Activated naive CD8-positive, alpha-beta T cell treated with anti-CD3 and anti-CD28 coated beads, Interleukin-2, amount 50 U/mL, for 16 hours (primary cell): Measurements from ENCODE around the gene ARID1B.

ENCODE experiments used
- DNase-seq: peaks from one replicate; pipeline ENCODE4 v3.0.0-alpha.2; 2020; ENCODE audit warnings: low read depth, low spot score

The ARID1B gene

GRCh38 chr6:157150076-157150475, 372.9 kb downstream of the ARID1B start:
- no peak for DNase-seq

- no peak for DNase-seq
Measured at GRCh38 chr6:157151029-157151428, 373.9 kb downstream of the ARID1B start.

- DNase-seq, result no peak
Measured at GRCh38 chr6:157151989-157152388, 374.8 kb downstream of the ARID1B start.

DNA sequence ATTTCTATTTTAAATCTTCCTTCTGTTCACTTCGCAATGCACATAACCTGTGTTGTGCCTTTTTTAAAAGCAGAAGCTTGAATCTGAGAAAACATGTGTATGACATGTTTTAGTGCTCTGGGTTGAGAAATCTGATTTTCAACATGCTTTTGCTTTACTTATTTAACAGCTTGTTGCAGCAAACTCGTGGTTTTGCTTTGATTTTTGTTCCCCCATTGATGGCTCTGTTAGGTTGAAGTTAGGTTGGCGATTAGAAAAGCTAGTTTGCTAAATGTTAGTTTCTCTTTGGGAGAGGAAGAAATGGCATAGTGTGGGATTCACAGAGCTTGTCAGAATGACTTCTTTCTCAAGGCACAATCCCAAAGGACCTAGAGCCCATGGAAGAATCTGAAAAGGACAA, 375.4 kb downstream of the ARID1B start:
- DNase-seq, result no peak

DNA sequence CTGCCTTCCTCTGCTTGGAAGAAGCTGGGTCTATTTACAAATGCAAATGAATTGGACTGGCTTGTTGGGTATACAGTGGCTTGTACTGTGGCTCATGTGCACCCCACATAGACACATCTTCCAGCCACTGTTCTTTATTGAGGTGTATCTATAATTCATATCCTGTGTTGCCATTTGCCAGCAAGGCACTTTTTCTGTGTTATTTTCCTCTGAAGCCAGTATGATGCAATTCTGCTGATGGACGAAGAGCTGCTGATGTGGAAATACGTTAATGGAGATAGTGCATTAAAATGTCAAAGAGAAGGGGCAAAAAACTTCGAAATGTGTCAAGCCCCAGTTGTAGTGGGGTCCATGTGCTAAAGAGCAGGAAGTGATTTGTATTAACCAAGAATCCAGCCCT, 378.6 kb downstream of the ARID1B start:
- no peak for DNase-seq

- DNase-seq, result no peak
Measured at GRCh38 chr6:157157258-157157657, 380.1 kb downstream of the ARID1B start.

GRCh38 chr6:157158456-157158855, 381.3 kb downstream of the ARID1B start:
- DNase-seq, result no peak

- DNase-seq, result no peak
Measured at GRCh38 chr6:157158897-157159296, 381.7 kb downstream of the ARID1B start.

DNA sequence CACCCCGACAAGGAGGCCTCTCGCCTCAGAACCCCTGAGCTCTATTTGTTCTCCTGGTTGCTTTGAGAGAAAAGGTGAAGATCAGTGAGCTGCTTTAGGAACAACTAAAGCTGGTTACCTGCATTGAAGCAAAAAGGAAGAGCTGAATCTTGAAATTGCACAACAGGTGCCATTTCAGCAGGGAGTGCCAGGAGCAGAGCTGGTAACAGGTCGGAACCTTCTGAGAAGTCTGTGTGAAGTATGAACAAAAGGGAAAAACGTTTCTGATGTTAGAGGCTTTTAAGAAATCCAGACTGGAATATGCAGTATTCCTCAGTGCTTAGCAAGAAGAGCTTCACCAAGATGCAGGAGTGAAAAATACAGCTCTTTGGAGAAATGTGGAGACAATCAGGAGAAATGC, 382.2 kb downstream of the ARID1B start:
- DNase-seq, result no peak

DNA sequence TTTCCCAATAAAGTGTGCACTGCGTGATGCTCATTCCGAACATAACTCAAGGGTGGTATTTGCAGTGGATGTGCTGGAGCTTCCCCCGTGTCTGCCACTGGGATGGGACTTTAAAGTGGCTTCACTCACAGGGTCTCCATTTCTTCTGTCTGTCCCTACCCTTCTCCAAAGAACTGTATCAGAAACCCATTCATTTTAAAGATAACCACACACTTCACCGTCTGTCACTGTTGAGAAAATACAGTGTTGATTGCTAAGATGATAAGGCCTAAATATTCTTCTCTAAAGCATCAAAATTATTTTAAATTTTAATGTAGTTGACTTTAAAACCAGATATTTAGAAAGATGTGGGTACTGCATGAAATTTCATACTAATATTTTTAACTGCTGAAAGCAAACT, 384.7 kb downstream of the ARID1B start:
- DNase-seq, result no peak

GRCh38 chr6:157162766-157163433, 385.7 kb downstream of the ARID1B start:
- DNase-seq, result no peak

DNA sequence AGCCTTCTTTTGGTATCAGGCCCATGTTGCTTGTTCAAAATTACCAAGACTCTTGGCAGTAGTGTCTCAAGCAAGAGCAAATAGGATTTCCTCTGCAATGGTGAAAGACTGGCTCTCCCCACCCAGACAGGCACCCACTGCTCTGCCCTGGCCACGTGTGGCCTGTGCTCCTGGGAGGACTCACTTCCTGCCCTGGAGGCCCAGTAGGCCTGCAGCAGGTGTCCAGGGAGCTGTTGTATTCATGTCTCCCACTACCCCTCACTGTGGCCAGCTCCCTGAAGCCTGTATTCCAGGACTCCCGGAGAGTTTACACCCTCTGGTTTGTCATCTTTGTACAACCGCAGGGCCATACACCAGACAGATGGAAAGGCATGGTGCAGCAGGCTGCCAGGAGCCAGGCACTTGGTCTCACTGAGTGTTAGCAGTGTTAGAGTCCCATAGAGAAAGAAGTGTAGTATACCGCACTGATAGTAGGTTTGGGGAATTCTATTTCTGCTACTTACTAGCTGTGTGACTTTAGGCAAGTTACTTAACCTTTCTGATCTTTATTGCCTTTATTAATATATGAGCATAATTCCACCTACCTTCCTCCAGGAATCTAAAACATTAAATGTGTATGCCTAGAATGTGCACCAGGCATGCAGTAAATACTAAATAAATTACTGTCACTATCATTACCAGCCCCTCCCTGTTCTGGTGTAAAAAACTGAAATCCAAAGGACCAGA, 386.4 kb downstream of the ARID1B start:
- no peak for DNase-seq

- DNase-seq, result no peak
Measured at GRCh38 chr6:157164972-157165371, 387.8 kb downstream of the ARID1B start.

DNA sequence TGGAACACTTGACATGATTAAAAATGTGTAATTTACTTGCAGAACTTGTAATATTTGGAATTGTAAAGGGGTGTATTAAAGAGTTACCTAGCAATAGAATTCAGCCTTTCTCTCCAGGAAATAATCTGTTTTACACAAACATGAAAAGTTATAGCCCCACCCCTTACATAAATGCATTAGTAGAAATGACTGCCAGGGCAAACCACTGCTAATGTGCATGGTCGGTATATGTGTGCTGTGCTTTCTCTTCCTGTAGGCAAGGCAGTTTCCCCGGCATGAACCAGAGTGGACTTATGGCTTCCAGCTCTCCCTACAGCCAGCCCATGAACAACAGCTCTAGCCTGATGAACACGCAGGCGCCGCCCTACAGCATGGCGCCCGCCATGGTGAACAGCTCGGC, 389.6 kb downstream of the ARID1B start:
- DNase-seq, result no peak

- no peak for DNase-seq
Measured at GRCh38 chr6:157167837-157168236, 390.7 kb downstream of the ARID1B start.

GRCh38 chr6:157168471-157168870, 391.3 kb downstream of the ARID1B start:
- no peak for DNase-seq

- no peak for DNase-seq
Measured at GRCh38 chr6:157169226-157169625, 392.0 kb downstream of the ARID1B start.

GRCh38 chr6:157169656-157170055, 392.5 kb downstream of the ARID1B start:
- no peak for DNase-seq

- no peak for DNase-seq
Measured at GRCh38 chr6:157170535-157170934, 393.4 kb downstream of the ARID1B start.

- no peak for DNase-seq
Measured at GRCh38 chr6:157171801-157172200, 394.6 kb downstream of the ARID1B start.

GRCh38 chr6:157172231-157172701, 395.1 kb downstream of the ARID1B start:
- no peak for DNase-seq

GRCh38 chr6:157172830-157173536, 395.8 kb downstream of the ARID1B start:
- DNase-seq, result no peak

- DNase-seq, result no peak
Measured at GRCh38 chr6:157173776-157174175, 396.6 kb downstream of the ARID1B start.
